ENCODE data around the gene KRT14. TPM values are rescaled to one million over a fixed set of nuclear protein-coding genes. Genes with fewer than 3 reads are reported as not detected.

KRT14 gene
- polyA plus RNA-seq, 3 donors, result not detected

DNA sequence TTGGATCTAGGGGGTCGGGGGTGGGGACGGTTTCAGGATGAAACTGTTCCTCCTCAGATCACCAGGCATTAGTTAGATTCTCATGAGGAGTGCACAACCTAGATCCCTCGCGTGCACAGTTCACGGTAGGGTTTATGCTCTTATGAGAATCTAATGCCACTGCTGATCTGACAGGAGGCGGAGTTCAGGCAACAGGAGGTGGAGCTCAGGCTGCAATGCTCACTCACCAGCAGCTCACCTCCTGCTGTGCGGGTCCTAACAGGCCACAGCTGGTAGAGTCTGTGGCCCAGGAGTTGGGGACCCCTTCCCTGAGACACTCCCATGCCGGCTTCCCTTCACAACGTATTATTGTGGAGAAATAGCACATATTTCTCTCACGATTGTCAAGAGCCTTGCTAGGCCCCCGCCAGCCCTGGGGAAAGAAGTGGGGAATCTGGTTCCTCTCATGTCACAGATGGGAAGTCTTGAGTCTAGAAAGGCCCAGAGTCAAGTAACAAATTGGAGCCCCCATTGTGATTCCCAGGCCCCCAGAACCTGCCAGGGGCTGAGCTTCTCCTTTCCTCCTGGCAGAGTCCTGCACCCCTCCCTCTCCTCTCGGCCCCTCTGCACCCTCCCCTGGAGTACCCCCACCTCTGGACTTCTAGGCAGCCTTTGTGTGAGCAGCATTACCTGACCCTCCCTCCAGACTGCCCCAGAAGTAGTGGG, 6.1 kb upstream of the KRT14 start:
- Histone ChIP-seq H3K9me3 (replicated peaks in 1 of 2; ENCODE audit: control insufficient read depth in 1 of 2, insufficient read depth in 1 of 2, low read length in 2 of 2) (no peaks in the 10 kb centered on the region), H3K4me3 (replicated peaks in 1 of 3; ENCODE audit: low read depth in 2 of 3, low read length in 3 of 3) (no peak overlapping the region), H3K27ac (ENCODE audit: low read depth in 1 of 2, low read length in 2 of 2) (no peak overlapping the region), H3K9ac (ENCODE audit: insufficient read depth, low read length, poor library complexity, severe bottlenecking) (no peak overlapping the region), H3K4me1 (ENCODE audit: control insufficient read depth in 1 of 2, insufficient read depth in 2 of 2, low read length in 2 of 2) (no peaks in the 10 kb centered on the region), H3K4me2 (replicated peaks; ENCODE audit: extremely low read depth, low read length, poor library complexity, severe bottlenecking) (no peak overlapping the region), H2AFZ (ENCODE audit: insufficient read depth, low read depth, low read length, poor library complexity, severe bottlenecking) (no peak overlapping the region), H3K36me3 (replicated peaks in 1 of 2; ENCODE audit: control insufficient read depth in 1 of 2, insufficient read depth in 2 of 2, low read length in 2 of 2) (no peaks in the 10 kb centered on the region), H3K79me2 (ENCODE audit: insufficient read depth, low read length) (no peaks in the 10 kb centered on the region), H3K27me3 (ENCODE audit: control insufficient read depth in 2 of 2, insufficient read depth in 2 of 2, low read length in 2 of 2) (no peaks in the 10 kb centered on the region), H4K20me1 (ENCODE audit: insufficient read depth, low read length) (no peaks in the 10 kb centered on the region)
- Mint-ChIP-seq H3K4me3 (no peak overlapping the region), H3K36me3 (no peaks in the 10 kb centered on the region), H3K9me3 (peaks cover 0 to under 1% (median 0%) of the 10 kb centered on the region in 7 donors), H3K4me1 (no peaks in the 10 kb centered on the region), H3K27ac (no peak overlapping the region), H3K27me3 (ENCODE audit: low read depth in 3 of 3) (peaks cover 3 to 10% (median 7%) of the 10 kb centered on the region in 3 donors)
- intact Hi-C loops (cut with micrococcal nuclease), result no loop called here
- 91% methylated on average over 10 of the region's 12 CpGs for WGBS (ENCODE audit: insufficient coverage)
- TF ChIP-seq, protein P1, sequence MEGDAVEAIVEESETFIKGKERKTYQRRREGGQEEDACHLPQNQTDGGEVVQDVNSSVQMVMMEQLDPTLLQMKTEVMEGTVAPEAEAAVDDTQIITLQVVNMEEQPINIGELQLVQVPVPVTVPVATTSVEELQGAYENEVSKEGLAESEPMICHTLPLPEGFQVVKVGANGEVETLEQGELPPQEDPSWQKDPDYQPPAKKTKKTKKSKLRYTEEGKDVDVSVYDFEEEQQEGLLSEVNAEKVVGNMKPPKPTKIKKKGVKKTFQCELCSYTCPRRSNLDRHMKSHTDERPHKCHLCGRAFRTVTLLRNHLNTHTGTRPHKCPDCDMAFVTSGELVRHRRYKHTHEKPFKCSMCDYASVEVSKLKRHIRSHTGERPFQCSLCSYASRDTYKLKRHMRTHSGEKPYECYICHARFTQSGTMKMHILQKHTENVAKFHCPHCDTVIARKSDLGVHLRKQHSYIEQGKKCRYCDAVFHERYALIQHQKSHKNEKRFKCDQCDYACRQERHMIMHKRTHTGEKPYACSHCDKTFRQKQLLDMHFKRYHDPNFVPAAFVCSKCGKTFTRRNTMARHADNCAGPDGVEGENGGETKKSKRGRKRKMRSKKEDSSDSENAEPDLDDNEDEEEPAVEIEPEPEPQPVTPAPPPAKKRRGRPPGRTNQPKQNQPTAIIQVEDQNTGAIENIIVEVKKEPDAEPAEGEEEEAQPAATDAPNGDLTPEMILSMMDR (IDR thresholded peaks at IDR 0.05), result no peak
- no peak for DNase-seq

DNA sequence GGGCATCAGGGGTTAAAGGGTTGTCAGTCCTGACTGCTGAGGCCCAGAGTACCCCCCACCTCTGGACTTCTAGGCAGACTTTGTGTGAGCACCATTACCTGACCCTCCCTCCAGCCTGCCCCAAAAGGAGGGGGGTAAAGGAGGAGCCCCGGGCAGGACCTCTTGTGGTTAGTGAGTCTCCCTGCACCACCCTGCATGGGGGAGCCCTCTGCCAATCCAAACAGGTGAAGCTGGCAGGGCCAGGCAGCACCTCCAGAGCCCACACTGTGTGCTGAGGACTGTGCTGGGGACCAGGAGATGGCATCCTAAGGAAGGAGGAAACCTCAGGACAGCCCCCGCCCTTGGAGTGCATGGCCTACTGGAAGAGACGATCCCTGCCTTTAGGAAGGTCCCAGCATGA, 2.6 kb upstream of the KRT14 start:
- peaks cover 3 to 11% (median 6%) of the 10 kb centered on the region in 3 donors for H3K27me3 Mint-ChIP-seq (ENCODE audit: low read depth in 3 of 3)

More for the DNA sequence above, 2.6 kb upstream of the KRT14 start:
- no peaks in the 10 kb centered on the region for H3K9me3 Mint-ChIP-seq
- no peaks in the 10 kb centered on the region for H3K36me3 Mint-ChIP-seq
- intact Hi-C loops (cut with micrococcal nuclease), result no loop called here
- no peak overlapping the region for H3K27ac ChIP-seq (ENCODE audit: low read depth in 1 of 2, low read length in 2 of 2)
- no peak overlapping the region for H3K27ac Mint-ChIP-seq
- no peaks in the 10 kb centered on the region for H3K4me1 Mint-ChIP-seq
- no peak overlapping the region for H2AFZ ChIP-seq (ENCODE audit: insufficient read depth, low read depth, low read length, poor library complexity, severe bottlenecking)
- H4K20me1 ChIP-seq (ENCODE audit: insufficient read depth, low read length), result no peaks in the 10 kb centered on the region
- no peaks in the 10 kb centered on the region for H3K79me2 ChIP-seq (ENCODE audit: insufficient read depth, low read length)
- H3K27me3 ChIP-seq (ENCODE audit: control insufficient read depth in 2 of 2, insufficient read depth in 2 of 2, low read length in 2 of 2), result no peaks in the 10 kb centered on the region
- TF ChIP-seq, protein P1 (IDR thresholded peaks at IDR 0.05), result no peak
- no peaks in the 10 kb centered on the region for H3K36me3 ChIP-seq (replicated peaks in 1 of 2; ENCODE audit: control insufficient read depth in 1 of 2, insufficient read depth in 2 of 2, low read length in 2 of 2)
- no peaks in the 10 kb centered on the region for H3K9me3 ChIP-seq (replicated peaks in 1 of 2; ENCODE audit: control insufficient read depth in 1 of 2, insufficient read depth in 1 of 2, low read length in 2 of 2)
- no peak overlapping the region for H3K4me3 ChIP-seq (replicated peaks in 1 of 3; ENCODE audit: low read depth in 2 of 3, low read length in 3 of 3)
- H3K4me2 ChIP-seq (replicated peaks; ENCODE audit: extremely low read depth, low read length, poor library complexity, severe bottlenecking), result no peak overlapping the region
- DNase-seq, result no peak
- H3K4me1 ChIP-seq (ENCODE audit: control insufficient read depth in 1 of 2, insufficient read depth in 2 of 2, low read length in 2 of 2), result no peaks in the 10 kb centered on the region
- no peak overlapping the region for H3K4me3 Mint-ChIP-seq
- WGBS (ENCODE audit: insufficient coverage), result 86% methylated on average over 1 of the region's 3 CpGs
- H3K9ac ChIP-seq (ENCODE audit: insufficient read depth, low read length, poor library complexity, severe bottlenecking), result no peak overlapping the region
